Hepatocyte (in vitro differentiated cells): ENCODE measurements around the gene ADGRB2. TPM values are rescaled to one million over a fixed set of nuclear protein-coding genes. Genes with fewer than 3 reads are reported as not detected.

Experiments used
- DNase-seq: peaks from one replicate; pipeline ENCODE4 v3.0.0-alpha.2; 2016; ENCODE audit warnings: low spot score
- H2AFZ ChIP-seq: fragments of 200-600 bp; sonication (generic); 2 replicates; pipeline ENCODE4 v1.6.0; 2016; ENCODE audit warnings: antibody characterized with exemption, mild to moderate bottlenecking
- H3K27ac ChIP-seq: fragments of 200-600 bp; sonication (generic); 2 replicates; pipeline ENCODE4 v1.5.1; 2016; ENCODE audit warnings: mild to moderate bottlenecking
- H3K27me3 ChIP-seq: fragments of 200-600 bp; sonication (generic); 2 replicates; pipeline ENCODE4 v1.6.1; 2016
- H3K36me3 ChIP-seq: fragments of 200-600 bp; sonication (generic); replicated peaks from 2 replicates; pipeline ENCODE4 v1.5.1; 2016; ENCODE audit warnings: low read depth; ENCODE audit not compliant: insufficient read depth
- H3K4me1 ChIP-seq: fragments of 200-600 bp; sonication (generic); 2 replicates; pipeline ENCODE4 v1.5.1; 2016; ENCODE audit warnings: mild to moderate bottlenecking, moderate library complexity; ENCODE audit not compliant: insufficient read depth
- H3K4me2 ChIP-seq: fragments of 200-600 bp; sonication (generic); 2 replicates; pipeline ENCODE4 v1.6.0; 2016
- H3K4me3 ChIP-seq: fragments of 200-600 bp; sonication (generic); 2 replicates; pipeline ENCODE4 v1.5.1; 2016; ENCODE audit warnings: mild to moderate bottlenecking
- H3K79me2 ChIP-seq: fragments of 200-600 bp; sonication (generic); 2 replicates; pipeline ENCODE4 v1.6.0; 2017; ENCODE audit warnings: mild to moderate bottlenecking
- H3K9me2 ChIP-seq: fragments of 200-600 bp; sonication (generic); replicated peaks from 2 replicates; pipeline ENCODE4 v1.6.0; 2017; ENCODE audit warnings: mild to moderate bottlenecking; ENCODE audit not compliant: insufficient read depth
- H3K9me3 ChIP-seq: fragments of 200-600 bp; sonication (generic); 2 replicates; pipeline ENCODE4 v1.5.1; 2016; ENCODE audit warnings: low read depth, mild to moderate bottlenecking
- H4K20me1 ChIP-seq: fragments of 200-600 bp; sonication (generic); 2 replicates; pipeline ENCODE4 v1.6.0; 2016; ENCODE audit warnings: mild to moderate bottlenecking; ENCODE audit not compliant: insufficient read depth, poor library complexity, severe bottlenecking
- EZH2 ChIP-seq: fragments of 200-600 bp; sonication (generic); IDR thresholded peaks from 2 replicates; pipeline ENCODE4 v1.6.1; 2016; ENCODE audit warnings: antibody characterized with exemption, mild to moderate bottlenecking, borderline replicate concordance
- EZH2phosphoT487 ChIP-seq: fragments of 200-600 bp; sonication (generic); IDR thresholded peaks from one replicate; pipeline ENCODE4 v1.6.1; 2018; ENCODE audit warnings: antibody characterized with exemption, mild to moderate bottlenecking, low read depth, moderate library complexity; ENCODE audit not compliant: unreplicated experiment, severe bottlenecking
- WGBS: methylation state at CpG from one replicate; pipeline ENCODE4 v1.1.6; 2016; ENCODE audit warnings: low lambda C conversion rate; ENCODE audit errors: missing lambda C conversion rate; 5-methylcytosine and 5-hydroxymethylcytosine counted together
- polyA plus RNA-seq: library from polyadenylated mRNA; unstranded; fragments of >200 nt; fragmentation: Nextera tagmentation; extraction: Ambion mirVana; gene quantifications from 2 replicates; pipeline ENCODE4 v1.2.1, GENCODE V29; 2016
- total RNA-seq: library from RNA; depleted of rRNA; stranded (reverse); fragments of >200 nt; gene quantifications from 2 replicates; pipeline ENCODE4 v1.2.3, GENCODE V29; 2014
- TF ChIP-seq, protein P1 (sequence below): fragments of 200-600 bp; sonication (generic); IDR thresholded peaks from 2 replicates; pipeline ENCODE4 v1.5.1; 2016; ENCODE audit warnings: antibody characterized with exemption, mild to moderate bottlenecking; ENCODE audit not compliant: poor library complexity

Gene ADGRB2
- total and polyA plus RNA-seq, 2 experiments from 2014 or later, result 7.7 to 10.5 TPM

DNA sequence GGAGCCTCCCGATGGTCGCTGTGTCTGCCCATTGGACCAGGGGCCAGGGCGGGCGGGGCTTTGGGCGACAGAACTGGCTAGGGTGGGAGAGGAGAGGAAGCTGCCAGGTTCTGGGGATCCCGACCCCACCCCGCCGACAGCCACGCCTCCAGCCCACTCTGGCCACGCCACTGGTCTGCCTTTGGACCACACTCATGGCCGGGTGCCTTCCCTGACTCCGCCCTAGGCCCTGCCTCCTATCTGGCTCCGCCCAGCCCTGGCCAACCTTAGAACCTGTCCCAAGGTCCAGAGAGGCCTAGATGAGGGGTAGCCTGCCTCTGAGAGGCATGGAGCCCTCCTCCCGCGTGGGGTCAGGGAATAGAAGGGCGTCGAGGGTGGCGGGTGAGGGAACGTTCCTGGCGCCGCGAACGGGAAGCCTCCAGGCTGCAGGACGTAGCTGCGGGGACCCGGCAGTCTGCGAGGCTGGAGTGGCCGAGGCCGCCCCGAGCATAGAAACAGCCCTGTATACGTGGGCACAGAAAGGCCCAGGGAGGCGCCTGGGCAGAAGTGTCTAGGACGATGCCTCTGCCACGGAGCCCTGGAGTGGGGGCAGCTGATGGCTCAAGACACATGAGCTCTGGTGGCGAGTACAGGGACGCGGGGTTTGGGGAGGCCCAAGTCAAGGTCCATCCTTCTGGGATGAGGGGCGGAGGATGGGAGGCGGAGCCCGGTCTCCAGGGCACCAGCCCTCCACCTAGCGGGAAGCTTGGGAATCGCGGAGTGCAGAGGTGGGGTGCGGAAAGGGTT lies 48.9 kb downstream of the ADGRB2 start:
- Histone ChIP-seq H3K4me3 (peak overlapping the region; percentile 3), H3K27me3 (no peaks in the 10 kb centered on the region), H3K27ac (peak overlapping the region; percentile 98), H3K79me2 (no peaks in the 10 kb centered on the region), H3K9me2 (no peaks in the 10 kb centered on the region), H3K9me3 (no peaks in the 10 kb centered on the region), H4K20me1 (no peaks in the 10 kb centered on the region), H3K36me3 (no peaks in the 10 kb centered on the region), H3K4me1 (peaks cover 37% of the 10 kb centered on the region), H3K4me2 (peak overlapping the region; percentile 87), H2AFZ (peak overlapping the region; percentile 46)
- no peak for TF ChIP-seq EZH2phosphoT487
- TF ChIP-seq, protein P1, sequence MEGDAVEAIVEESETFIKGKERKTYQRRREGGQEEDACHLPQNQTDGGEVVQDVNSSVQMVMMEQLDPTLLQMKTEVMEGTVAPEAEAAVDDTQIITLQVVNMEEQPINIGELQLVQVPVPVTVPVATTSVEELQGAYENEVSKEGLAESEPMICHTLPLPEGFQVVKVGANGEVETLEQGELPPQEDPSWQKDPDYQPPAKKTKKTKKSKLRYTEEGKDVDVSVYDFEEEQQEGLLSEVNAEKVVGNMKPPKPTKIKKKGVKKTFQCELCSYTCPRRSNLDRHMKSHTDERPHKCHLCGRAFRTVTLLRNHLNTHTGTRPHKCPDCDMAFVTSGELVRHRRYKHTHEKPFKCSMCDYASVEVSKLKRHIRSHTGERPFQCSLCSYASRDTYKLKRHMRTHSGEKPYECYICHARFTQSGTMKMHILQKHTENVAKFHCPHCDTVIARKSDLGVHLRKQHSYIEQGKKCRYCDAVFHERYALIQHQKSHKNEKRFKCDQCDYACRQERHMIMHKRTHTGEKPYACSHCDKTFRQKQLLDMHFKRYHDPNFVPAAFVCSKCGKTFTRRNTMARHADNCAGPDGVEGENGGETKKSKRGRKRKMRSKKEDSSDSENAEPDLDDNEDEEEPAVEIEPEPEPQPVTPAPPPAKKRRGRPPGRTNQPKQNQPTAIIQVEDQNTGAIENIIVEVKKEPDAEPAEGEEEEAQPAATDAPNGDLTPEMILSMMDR, result peak; percentile 84
- 8% methylated on average over 36 of the region's 44 CpGs for WGBS
- DNase-seq, result peak; percentile 96

DNA sequence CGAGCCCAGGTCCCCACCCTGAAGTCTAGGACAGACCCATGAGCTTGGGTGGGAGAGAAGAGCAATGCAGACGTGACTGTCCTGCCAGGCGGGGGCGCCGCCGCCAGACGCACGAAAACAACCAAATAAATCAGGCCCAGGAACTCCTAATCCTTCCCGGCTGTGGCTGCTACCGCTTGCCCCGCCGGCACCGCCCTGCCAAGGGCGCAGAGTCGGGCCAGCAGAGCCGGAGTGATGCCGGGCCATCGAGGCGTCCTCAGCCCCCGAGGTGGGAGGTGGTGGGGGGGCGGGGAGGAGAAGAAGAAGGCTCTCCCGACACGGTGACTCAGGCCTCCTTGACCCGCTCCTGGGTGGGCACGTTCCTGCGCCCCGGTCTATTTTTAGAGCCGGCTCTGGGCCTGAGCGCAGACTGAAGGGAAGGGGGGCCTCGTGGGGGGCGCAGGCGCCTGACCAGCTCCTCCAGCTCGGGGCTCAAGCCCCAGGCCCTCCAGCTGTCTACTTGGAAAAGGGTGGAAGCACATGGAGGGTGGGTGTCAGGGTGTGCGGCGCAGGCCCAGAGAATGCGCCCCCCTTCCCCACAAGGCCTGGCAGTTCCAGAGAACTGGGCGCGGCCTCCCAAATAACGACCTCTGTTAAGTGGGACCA lies 49.6 kb downstream of the ADGRB2 start:
- Histone ChIP-seq H2AFZ (peak overlapping the region; percentile 38), H3K4me1 (peaks cover 37% of the 10 kb centered on the region), H3K9me3 (no peaks in the 10 kb centered on the region), H3K9me2 (no peaks in the 10 kb centered on the region), H3K27me3 (no peaks in the 10 kb centered on the region), H4K20me1 (no peaks in the 10 kb centered on the region), H3K4me3 (no peak overlapping the region), H3K4me2 (peak overlapping the region; percentile 87), H3K36me3 (no peaks in the 10 kb centered on the region), H3K27ac (peak overlapping the region; percentile 98), H3K79me2 (no peaks in the 10 kb centered on the region)
- 6% methylated on average over 29 of the region's 39 CpGs for WGBS
- no peak for TF ChIP-seq EZH2phosphoT487
- TF ChIP-seq, protein P1, result peak; percentile 51
- no peak for TF ChIP-seq EZH2
- peak; percentile 89 for DNase-seq

DNA sequence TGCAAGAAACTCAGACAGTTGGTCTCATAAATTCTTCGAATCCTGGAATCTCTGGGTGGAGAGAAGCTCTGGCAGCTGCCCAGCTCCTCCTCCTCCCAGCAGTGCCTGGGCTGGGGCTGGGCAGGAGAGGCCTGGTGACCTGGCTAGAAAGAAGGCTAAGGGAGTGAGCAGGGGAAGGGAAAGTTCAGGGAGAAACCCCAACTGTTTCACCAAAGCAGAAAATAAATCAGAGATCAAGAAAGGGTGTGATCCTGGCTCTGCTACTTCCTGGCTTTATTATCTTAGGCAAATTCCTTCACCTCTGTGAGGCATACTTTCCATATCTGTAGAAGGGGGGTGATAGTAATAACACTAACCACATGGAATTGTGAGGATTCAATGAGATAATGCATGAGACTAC lies 51.5 kb downstream of the ADGRB2 start:
- no peak overlapping the region for H3K4me3 ChIP-seq
- no peaks in the 10 kb centered on the region for H3K9me3 ChIP-seq
- H3K4me1 ChIP-seq, result peaks cover 40% of the 10 kb centered on the region
- no peaks in the 10 kb centered on the region for H4K20me1 ChIP-seq
- H3K27me3 ChIP-seq, result no peaks in the 10 kb centered on the region
- peak overlapping the region; percentile 28 for H3K4me2 ChIP-seq
- peak overlapping the region; percentile 98 for H3K27ac ChIP-seq
- H2AFZ ChIP-seq, result no peak overlapping the region
- H3K9me2 ChIP-seq, result no peaks in the 10 kb centered on the region
- 13% methylated on average over 1 of the region's 1 CpG for WGBS
- peak; percentile 82 for DNase-seq
- no peaks in the 10 kb centered on the region for H3K36me3 ChIP-seq
- TF ChIP-seq EZH2 (no peak), EZH2phosphoT487 (no peak)
- TF ChIP-seq, protein P1, result no peak
- H3K79me2 ChIP-seq, result no peaks in the 10 kb centered on the region
